GM12878 (cell line): ENCODE data around the gene PRPF6. TPM values are rescaled to one million over a fixed set of nuclear protein-coding genes. Genes with fewer than 3 reads are reported as not detected.
A peak's percentile ranks its signal among the peaks of the same experiment; 100 is the strongest.

ENCODE experiments used
- DPF2 ChIP-seq: fragments of 450-650 bp; IDR thresholded peaks from 2 replicates; pipeline ENCODE4 v1.6.1; 2017; ENCODE audit warnings: mild to moderate bottlenecking
- LARP7 ChIP-seq: fragments of 450-650 bp; IDR thresholded peaks from 2 replicates; pipeline ENCODE4 v1.6.1; 2017; ENCODE audit warnings: mild to moderate bottlenecking
- MTA2 ChIP-seq: fragments of 450-650 bp; IDR thresholded peaks from 2 replicates; pipeline ENCODE4 v1.6.1; 2016; ENCODE audit warnings: low read depth, mild to moderate bottlenecking, moderate library complexity
- MYC ChIP-seq: IDR thresholded peaks from 2 replicates; pipeline ENCODE4 v1.6.1; 2011; ENCODE audit warnings: mild to moderate bottlenecking, low read length, moderate library complexity, inconsistent platforms; ENCODE audit not compliant: insufficient read depth, insufficient replicate concordance, insufficient read length, severe bottlenecking
- NFXL1 ChIP-seq: fragments of 450-650 bp; IDR thresholded peaks from 2 replicates; pipeline ENCODE4 v1.6.1; 2017; ENCODE audit warnings: antibody characterized with exemption, mild to moderate bottlenecking, borderline replicate concordance
- PAX5 ChIP-seq: IDR thresholded peaks from 2 replicates; pipeline ENCODE4 v1.6.1; 2011; ENCODE audit warnings: low read depth, low read length, borderline replicate concordance
- POLR2AphosphoS5 ChIP-seq: IDR thresholded peaks from 2 replicates; pipeline ENCODE4 v1.6.1; 2011; ENCODE audit warnings: mild to moderate bottlenecking, low read length, inconsistent platforms
- RCOR1 ChIP-seq: conservative IDR thresholded peaks from 2 replicates; pipeline ENCODE4 v1.6.1; 2012; ENCODE audit warnings: low read depth, low read length, improper control_type of control experiment
- SPI1 ChIP-seq: IDR thresholded peaks from 2 replicates; pipeline ENCODE4 v1.6.1; 2011; ENCODE audit warnings: low read depth, mild to moderate bottlenecking, low read length, moderate library complexity, borderline replicate concordance; ENCODE audit not compliant: insufficient read depth
- SRF ChIP-seq, 2 experiments: IDR thresholded peaks; 2 replicates each; pipeline ENCODE4 v1.6.1; 2011; ENCODE audit warnings: low read depth in 2 of 2, low read length in 2 of 2, mild to moderate bottlenecking in 1 of 2, moderate library complexity in 1 of 2
- TAF1 ChIP-seq: IDR thresholded peaks from 2 replicates; pipeline ENCODE4 v1.6.1; 2011; ENCODE audit warnings: mild to moderate bottlenecking, low read depth, low read length, borderline replicate concordance
- TCF12 ChIP-seq: IDR thresholded peaks from 2 replicates; pipeline ENCODE4 v1.6.1; 2011; ENCODE audit warnings: low read depth, mild to moderate bottlenecking, low read length
- TCF7 ChIP-seq: IDR thresholded peaks from 2 replicates; pipeline ENCODE4 v1.6.1; 2014; ENCODE audit warnings: antibody characterized with exemption, borderline replicate concordance
- ZBED1 ChIP-seq: IDR thresholded peaks from 2 replicates; pipeline ENCODE4 v1.6.1; 2016; ENCODE audit warnings: borderline replicate concordance
- polyA plus RNA-seq, 11 experiments: library from polyadenylated mRNA; depleted of rRNA in 4 of 11; unstranded in 6 of 11; stranded (reverse) in 5 of 11; fragments of >200 nt; fragmentation: Nextera tagmentation in 4 of 11; fragmentation: Illumina TruSeq in 1 of 11; extraction: Ambion mirVana in 4 of 11; extraction: Trizol in 1 of 11; gene quantifications; 1 replicate in 1 of 11; 2 replicates in 10 of 11; pipeline versions ENCODE4 v1.2.1 to v1.2.3, GENCODE V29; 2011 to 2016; ENCODE audit warnings: inconsistent platforms in 2 of 11, missing spikeins in 2 of 11, low read depth in 1 of 11
- total RNA-seq, 4 experiments: library from RNA; depleted of rRNA in 3 of 4; stranded (reverse); fragments of >200 nt in 3 of 4; fragmentation: Illumina TruSeq in 1 of 4; extraction: Trizol in 1 of 4; gene quantifications; 2 replicates each; pipeline versions ENCODE4 v1.2.1 to v1.2.3, GENCODE V29; 2013 to 2021
- TF ChIP-seq, protein P1 (sequence below): fragments of 450-650 bp; IDR thresholded peaks from 2 replicates; pipeline ENCODE4 v1.6.1; 2016; ENCODE audit warnings: mild to moderate bottlenecking, moderate library complexity, borderline replicate concordance
- TF ChIP-seq, protein P2 (sequence below): IDR thresholded peaks from 2 replicates; pipeline ENCODE4 v1.6.1; 2011; ENCODE audit warnings: low read depth, low read length, improper control_type of control experiment, borderline replicate concordance
- TF ChIP-seq, protein P3 (sequence below): fragments of 450-650 bp; formaldehyde crosslinking; IDR thresholded peaks from 2 replicates; pipeline ENCODE4 v1.4.0; 2022; ENCODE audit warnings: mild to moderate bottlenecking, moderate library complexity
- TF ChIP-seq, protein P4 (sequence below): fragments of 450-650 bp; IDR thresholded peaks from 2 replicates; pipeline ENCODE4 v1.6.1; 2016; ENCODE audit warnings: mild to moderate bottlenecking

Gene PRPF6
- total and polyA plus RNA-seq, 10 of the 15 experiments (the other 5 are each of a cell fraction or from before 2014, with no cell fraction given) = 5.0 to 102 (median 71.3) TPM

DNA sequence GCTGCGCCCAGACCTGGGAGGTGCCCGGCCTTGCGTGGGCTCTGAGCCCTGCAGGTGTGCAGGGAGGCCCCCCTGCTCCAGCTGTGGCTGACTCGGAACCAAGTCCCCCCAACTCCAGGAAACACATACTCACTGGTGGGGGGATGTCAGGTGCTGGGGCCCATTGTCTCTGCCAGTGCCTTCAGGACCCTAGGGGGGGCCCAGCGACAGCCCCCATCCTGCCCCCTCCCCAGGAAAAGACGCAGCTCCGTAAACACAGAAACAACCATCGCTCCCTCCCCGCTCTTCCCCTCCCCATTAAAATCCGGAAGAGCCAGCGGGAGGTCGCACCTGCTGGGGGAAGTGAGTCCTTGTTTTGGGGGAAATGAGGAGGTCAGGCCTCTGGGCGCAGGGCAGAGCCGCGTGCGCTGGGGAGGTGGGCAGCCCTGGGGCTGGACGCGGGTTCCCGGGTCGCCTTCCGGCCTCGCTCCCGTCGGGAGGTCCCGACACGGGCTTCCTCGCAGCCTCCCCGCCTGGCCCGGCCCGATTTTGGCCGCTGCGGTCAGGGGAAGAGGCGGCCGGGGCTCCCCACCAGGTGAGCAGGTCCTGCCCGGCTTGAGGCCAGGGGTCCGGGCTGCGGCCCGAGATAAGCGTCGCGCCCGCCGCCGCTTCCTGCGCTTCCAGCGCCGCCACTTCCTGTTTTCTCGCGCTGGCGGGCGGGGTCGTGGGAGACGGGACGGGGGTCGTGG lies 61.3 kb downstream of the PRPF6 start (continued):
- TF ChIP-seq, protein P1, sequence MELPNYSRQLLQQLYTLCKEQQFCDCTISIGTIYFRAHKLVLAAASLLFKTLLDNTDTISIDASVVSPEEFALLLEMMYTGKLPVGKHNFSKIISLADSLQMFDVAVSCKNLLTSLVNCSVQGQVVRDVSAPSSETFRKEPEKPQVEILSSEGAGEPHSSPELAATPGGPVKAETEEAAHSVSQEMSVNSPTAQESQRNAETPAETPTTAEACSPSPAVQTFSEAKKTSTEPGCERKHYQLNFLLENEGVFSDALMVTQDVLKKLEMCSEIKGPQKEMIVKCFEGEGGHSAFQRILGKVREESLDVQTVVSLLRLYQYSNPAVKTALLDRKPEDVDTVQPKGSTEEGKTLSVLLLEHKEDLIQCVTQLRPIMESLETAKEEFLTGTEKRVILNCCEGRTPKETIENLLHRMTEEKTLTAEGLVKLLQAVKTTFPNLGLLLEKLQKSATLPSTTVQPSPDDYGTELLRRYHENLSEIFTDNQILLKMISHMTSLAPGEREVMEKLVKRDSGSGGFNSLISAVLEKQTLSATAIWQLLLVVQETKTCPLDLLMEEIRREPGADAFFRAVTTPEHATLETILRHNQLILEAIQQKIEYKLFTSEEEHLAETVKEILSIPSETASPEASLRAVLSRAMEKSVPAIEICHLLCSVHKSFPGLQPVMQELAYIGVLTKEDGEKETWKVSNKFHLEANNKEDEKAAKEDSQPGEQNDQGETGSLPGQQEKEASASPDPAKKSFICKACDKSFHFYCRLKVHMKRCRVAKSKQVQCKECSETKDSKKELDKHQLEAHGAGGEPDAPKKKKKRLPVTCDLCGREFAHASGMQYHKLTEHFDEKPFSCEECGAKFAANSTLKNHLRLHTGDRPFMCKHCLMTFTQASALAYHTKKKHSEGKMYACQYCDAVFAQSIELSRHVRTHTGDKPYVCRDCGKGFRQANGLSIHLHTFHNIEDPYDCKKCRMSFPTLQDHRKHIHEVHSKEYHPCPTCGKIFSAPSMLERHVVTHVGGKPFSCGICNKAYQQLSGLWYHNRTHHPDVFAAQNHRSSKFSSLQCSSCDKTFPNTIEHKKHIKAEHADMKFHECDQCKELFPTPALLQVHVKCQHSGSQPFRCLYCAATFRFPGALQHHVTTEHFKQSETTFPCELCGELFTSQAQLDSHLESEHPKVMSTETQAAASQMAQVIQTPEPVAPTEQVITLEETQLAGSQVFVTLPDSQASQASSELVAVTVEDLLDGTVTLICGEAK = peak; percentile 44
- TF ChIP-seq ZBED1 = peak; percentile 61; the same call in 1 of the 2 replicates
- no peak for TF ChIP-seq SRF (IDR thresholded peaks at IDR 0.05; ENCODE audit: low read depth in 2 of 2, low read length in 2 of 2)
- peak; percentile 87 for TF ChIP-seq DPF2
- TF ChIP-seq POLR2AphosphoS5 = peak; percentile 56
- peak; percentile 62; the same call in 1 of the 2 replicates for TF ChIP-seq LARP7
- TF ChIP-seq MTA2 = 0 out of 2 replicates have a peak, but pooled peaks have one; percentile 21
- TF ChIP-seq SPI1 = peak; percentile 78; the same call in 1 of the 2 replicates
- TF ChIP-seq, protein P2, sequence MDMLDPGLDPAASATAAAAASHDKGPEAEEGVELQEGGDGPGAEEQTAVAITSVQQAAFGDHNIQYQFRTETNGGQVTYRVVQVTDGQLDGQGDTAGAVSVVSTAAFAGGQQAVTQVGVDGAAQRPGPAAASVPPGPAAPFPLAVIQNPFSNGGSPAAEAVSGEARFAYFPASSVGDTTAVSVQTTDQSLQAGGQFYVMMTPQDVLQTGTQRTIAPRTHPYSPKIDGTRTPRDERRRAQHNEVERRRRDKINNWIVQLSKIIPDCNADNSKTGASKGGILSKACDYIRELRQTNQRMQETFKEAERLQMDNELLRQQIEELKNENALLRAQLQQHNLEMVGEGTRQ = no peak
- TF ChIP-seq PAX5 = no peak
- no peak for TF ChIP-seq NFXL1
- TF ChIP-seq TCF12 = peak; percentile 87
- TF ChIP-seq, protein P3, sequence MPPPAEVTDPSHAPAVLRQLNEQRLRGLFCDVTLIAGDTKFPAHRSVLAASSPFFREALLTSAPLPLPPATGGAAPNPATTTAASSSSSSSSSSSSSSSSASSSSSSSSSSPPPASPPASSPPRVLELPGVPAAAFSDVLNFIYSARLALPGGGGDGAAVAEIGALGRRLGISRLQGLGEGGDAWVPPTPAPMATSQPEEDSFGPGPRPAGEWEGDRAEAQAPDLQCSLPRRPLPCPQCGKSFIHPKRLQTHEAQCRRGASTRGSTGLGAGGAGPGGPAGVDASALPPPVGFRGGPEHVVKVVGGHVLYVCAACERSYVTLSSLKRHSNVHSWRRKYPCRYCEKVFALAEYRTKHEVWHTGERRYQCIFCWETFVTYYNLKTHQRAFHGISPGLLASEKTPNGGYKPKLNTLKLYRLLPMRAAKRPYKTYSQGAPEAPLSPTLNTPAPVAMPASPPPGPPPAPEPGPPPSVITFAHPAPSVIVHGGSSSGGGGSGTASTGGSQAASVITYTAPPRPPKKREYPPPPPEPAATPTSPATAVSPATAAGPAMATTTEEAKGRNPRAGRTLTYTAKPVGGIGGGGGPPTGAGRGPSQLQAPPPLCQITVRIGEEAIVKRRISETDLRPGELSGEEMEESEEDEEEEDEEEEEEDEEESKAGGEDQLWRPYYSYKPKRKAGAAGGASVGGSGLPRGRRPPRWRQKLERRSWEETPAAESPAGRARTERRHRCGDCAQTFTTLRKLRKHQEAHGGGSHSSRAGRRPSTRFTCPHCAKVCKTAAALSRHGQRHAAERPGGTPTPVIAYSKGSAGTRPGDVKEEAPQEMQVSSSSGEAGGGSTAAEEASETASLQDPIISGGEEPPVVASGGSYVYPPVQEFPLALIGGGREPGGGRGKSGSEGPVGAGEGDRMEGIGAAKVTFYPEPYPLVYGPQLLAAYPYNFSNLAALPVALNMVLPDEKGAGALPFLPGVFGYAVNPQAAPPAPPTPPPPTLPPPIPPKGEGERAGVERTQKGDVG (CRISPR knock-in tag) = no peak
- TF ChIP-seq MYC = no peak
- TF ChIP-seq, protein P4, sequence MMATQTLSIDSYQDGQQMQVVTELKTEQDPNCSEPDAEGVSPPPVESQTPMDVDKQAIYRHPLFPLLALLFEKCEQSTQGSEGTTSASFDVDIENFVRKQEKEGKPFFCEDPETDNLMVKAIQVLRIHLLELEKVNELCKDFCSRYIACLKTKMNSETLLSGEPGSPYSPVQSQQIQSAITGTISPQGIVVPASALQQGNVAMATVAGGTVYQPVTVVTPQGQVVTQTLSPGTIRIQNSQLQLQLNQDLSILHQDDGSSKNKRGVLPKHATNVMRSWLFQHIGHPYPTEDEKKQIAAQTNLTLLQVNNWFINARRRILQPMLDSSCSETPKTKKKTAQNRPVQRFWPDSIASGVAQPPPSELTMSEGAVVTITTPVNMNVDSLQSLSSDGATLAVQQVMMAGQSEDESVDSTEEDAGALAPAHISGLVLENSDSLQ = no peak
- no peak for TF ChIP-seq TCF7
- 0 out of 2 replicates have a peak, but pooled peaks have one; percentile 10 for TF ChIP-seq TAF1
- TF ChIP-seq RCOR1 = no peak
